AG09319 (cell line): Measurements from ENCODE around the gene UBE2V1.

Experiments
- DNase-seq: peaks from one replicate; pipeline ENCODE4 v3.0.0-alpha.2; 2010; ENCODE audit warnings: low read depth; ENCODE audit errors: extremely low read depth
- TF ChIP-seq, protein P1 (sequence below): IDR thresholded peaks from 2 replicates; pipeline ENCODE4 v1.5.1; 2011; ENCODE audit warnings: low read depth, mild to moderate bottlenecking, inconsistent platforms, low read length, moderate library complexity

Gene UBE2V1

DNA sequence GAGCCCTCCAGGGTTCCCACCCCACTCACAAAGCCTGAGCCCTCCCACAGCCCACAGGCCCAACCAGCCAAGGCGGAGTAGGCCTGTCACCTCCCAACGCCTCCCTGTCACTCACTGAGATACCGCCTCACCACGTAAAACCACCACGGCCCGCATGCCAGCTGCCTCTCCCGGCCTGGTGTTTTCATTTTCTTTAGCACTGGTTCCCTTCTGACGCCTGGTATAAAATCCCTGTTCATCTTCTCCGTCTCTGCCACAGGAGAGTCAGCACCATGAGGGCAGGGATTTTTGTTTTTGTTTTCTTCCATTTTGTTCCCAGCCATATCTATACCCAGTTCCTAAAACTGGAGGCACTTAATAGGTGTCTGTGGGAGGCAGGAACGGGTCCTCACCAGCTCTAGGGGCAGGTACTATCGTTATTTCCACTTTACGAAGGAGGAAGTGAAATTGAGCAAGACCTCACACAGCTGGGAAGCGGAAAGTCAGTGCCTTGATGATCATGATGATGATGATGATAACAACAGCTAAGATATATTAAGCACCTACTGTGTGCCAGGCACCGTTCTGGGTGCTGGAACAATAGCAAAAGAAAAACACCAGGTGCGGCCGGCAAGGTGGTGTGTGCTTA lies 71.6 kb downstream of the UBE2V1 start:
- TF ChIP-seq, protein P1, sequence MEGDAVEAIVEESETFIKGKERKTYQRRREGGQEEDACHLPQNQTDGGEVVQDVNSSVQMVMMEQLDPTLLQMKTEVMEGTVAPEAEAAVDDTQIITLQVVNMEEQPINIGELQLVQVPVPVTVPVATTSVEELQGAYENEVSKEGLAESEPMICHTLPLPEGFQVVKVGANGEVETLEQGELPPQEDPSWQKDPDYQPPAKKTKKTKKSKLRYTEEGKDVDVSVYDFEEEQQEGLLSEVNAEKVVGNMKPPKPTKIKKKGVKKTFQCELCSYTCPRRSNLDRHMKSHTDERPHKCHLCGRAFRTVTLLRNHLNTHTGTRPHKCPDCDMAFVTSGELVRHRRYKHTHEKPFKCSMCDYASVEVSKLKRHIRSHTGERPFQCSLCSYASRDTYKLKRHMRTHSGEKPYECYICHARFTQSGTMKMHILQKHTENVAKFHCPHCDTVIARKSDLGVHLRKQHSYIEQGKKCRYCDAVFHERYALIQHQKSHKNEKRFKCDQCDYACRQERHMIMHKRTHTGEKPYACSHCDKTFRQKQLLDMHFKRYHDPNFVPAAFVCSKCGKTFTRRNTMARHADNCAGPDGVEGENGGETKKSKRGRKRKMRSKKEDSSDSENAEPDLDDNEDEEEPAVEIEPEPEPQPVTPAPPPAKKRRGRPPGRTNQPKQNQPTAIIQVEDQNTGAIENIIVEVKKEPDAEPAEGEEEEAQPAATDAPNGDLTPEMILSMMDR, result no peak
- no peak for DNase-seq

GRCh38 chr20:50040432-50041245 lies 72.3 kb downstream of the UBE2V1 start:
- TF ChIP-seq, protein P1, result no peak
- DNase-seq, result no peak

DNA sequence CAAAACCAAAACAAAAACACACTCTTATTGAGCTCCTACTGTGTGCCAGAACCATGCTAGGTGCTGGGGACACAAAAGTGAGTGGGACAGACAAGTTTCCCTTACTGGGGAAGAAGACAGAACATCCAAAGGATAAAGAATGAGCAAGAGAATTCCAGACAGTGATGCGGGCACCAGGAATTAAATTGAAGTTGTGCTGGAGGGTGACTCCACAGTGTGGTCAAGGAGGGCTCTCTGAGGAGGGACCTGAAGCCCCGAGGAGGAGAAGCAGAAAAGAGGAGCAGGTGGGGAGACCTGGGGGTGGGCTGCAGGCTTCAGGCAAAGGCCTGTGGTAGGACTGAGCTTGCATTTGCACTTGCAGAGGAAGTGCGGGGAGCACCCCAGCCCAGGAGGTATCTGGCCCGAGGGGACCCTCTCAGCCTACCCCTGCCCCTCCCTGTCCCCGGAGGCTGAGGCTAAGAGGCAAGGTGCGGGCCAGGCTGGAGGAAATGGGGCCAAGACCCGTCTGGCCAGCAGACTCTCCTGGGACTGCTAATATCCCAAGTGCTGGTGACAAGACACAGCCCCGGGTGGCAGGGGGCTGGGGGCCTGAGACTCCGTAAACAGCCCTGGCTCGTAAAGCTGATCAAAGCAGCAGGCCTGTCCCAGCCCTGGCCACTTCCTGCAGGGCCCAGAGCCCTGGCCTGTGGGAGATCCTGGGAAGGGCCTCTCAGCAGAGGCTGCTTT lies 73.1 kb downstream of the UBE2V1 start:
- no peak for DNase-seq
- TF ChIP-seq, protein P1, result no peak

DNA sequence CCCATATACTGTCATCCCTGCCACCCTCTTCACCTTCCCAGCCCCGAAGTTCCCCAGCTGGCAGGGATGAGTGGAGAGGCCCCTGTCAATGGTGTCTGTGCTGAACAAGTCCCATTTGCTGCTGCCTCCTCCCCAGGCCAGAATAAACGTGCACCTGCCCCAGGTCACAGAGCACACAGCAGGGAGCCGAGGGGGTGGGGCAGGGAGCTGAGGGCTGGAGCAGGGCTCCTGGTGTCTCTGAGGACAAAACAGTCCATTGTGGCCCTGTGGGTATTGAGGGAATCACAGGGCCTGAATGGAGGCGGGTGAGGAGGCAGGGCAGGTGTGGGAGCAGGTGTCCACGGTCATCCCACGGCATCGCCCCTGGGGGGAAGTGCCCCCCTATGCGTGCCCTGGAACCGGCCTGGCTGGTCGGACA lies 74.4 kb downstream of the UBE2V1 start:
- no peak for DNase-seq
- TF ChIP-seq, protein P1, result no peak

DNA sequence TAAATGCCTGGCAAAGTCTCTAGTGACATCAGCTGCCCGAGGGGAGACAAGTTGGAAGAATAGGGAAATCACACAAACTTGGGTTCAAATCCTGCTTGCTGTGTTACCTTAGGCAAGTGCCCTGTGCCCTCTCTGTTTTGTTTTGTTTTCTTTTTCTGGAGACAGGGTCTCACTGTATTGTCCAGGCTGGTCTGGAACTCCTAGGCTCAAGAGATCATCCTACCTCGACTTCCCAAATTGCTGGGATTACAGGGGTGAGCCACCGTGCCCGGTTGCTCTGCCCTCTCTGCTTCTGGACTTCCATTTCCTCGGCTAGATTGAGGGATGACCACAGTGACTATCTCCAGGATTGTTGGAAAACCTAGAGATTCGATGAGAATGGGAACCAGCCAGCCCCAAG lies 74.8 kb downstream of the UBE2V1 start:
- TF ChIP-seq, protein P1, result no peak

DNA sequence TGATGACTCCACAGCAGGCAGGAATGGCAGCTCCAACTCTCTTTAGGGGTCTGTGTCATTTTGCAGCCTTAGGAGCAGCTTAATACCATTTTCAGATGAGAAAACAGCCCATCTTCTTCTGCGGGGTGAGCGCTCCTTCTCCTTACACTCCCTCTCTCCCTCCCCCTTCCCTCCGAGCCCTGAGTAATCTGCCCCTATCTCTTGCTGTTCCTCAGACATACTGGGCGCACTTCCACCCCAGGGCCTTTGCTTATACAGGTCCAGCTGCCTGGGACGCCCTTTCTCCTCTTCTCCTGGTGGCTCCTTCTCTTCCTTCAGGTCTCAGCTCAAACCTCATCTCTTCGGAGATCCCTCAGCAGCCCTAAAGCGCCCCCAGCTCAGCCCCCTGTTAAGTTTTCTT lies 75.4 kb downstream of the UBE2V1 start:
- TF ChIP-seq, protein P1, result no peak
- DNase-seq, result no peak

More for the DNA sequence above, 74.8 kb downstream of the UBE2V1 start:
- no peak for DNase-seq

DNA sequence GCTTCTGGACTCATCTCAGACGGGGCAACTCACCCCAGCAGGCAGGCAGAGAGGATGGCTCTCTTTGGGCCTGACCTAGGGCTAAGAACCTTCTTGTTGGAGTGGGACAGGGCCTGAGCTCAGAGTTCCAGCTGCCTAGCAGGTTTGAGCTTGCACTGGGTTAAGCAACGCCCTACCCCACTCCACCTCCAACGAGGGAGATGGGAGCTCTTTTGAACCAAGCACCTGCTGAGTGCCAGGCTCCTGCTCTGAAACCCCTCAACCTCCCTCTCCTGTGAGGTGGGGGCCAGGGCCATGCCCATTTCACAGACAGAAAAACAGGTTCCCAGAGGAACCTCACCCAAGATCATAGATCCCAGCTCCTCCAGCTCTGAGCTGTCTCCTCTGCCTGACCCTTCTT lies 75.8 kb downstream of the UBE2V1 start:
- no peak for DNase-seq
- TF ChIP-seq, protein P1, result no peak
